ENCODE measurements around the gene KLHL25.

GRCh38 chr15:85727068-85727467, 67.7 kb downstream of the KLHL25 start:
- TF ChIP-seq CTCF (IDR thresholded peaks at IDR 0.05) (no peak), POLR2A (IDR thresholded peaks at IDR 0.05) (no peak)
